NCI-H1092 (cell line): ENCODE measurements around the gene CCDC194.

Experiments
- DNase-seq: peaks from one replicate; lab custom pipeline; 2025; lab: John Stamatoyannopoulos, UW

The CCDC194 gene

DNA sequence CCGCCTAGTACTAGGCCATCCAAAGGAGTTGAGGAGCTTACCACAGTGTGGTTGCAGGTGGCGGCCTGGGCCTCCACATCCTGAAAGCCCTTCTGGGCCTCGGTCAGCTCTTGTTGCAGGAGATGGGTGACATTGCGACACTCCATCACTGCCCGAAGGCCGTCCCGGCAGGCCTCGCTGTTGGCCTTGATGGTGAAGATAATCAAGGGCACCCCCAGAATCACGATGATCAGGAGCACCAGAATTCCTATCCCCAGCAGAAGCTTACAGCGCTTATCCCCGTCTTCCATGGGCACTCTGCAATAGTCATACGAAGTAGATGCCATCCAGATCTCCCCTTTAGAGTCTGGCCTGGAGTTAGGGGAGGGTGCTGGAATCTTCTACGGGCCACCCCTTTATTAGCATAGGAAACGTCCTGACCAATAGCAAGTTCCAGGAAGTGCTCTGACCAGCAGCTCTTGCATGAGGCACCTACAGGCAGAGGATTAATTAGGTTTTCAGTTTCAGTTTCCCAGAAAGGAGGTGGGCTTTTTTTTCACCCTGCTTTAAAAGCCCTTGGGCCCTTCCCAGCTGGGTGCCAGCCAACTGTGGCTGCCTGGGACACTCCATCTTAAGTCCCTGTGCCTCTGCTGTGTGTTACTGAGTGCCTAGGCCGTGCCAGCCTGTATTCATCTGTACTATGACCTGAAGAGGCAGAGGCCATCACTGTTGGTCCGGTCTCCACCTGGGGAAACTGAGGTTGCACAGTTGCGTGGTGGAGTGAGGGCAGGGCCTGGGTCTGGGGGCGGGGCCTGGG, 11.5 kb upstream of the CCDC194 start, which contains the start of gene BST2:
BST2 (minus strand) TSS at position 381 of the 796 bp plus-strand sequence; CDS start at position 326, 55 bp downstream.
- DNase-seq: no peak

DNA sequence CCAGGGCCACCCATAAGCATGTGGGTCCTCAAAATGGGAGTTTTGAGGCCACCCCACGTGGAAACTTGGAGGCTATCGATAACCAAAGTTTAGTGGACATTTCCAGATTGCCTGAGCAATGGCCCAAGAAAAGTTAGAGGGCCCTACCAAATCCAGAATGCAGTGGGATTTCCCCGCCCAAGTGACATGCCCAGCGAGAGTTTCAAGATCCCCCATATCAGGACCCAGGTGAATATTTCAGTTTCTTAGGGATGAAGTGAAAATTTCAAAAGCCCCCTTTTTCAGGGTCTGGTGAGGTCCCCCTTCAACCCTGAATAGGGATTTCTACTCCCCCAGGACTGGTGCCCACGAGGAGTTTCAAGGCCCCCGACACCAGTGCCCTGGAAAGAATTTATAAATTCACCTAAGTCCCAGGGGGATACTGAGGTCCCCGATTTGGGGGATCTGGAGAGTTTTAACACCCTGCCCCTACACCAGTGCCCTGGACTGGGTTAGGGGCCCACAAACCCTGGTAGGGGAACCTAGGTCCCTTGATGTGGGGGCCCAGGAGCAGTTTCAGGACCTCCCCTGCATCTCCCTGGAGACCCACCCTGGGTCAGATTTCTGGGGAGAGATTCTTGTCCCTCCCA, 10.7 kb upstream of the CCDC194 start:
- DNase-seq: no peak

DNA sequence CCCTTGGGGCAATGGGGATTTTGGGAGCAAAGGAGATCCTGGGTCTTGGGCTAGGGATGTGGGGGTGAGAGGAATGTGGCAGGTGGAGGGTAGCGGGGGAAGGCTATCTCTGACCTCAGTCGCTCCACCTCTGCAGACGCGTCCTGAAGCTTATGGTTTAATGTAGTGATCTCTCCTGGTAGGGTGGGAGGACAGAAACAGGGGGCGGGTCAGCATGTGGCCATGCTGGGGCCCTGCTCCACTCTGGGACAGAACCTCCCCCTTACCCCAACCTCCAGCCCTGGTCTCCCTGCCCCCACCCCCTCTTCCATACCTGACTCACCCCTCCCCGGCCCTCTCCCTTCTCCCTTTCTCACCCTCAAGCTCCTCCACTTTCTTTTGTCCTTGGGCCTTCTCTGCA, 10.0 kb upstream of the CCDC194 start:
- DNase-seq: no peak

DNA sequence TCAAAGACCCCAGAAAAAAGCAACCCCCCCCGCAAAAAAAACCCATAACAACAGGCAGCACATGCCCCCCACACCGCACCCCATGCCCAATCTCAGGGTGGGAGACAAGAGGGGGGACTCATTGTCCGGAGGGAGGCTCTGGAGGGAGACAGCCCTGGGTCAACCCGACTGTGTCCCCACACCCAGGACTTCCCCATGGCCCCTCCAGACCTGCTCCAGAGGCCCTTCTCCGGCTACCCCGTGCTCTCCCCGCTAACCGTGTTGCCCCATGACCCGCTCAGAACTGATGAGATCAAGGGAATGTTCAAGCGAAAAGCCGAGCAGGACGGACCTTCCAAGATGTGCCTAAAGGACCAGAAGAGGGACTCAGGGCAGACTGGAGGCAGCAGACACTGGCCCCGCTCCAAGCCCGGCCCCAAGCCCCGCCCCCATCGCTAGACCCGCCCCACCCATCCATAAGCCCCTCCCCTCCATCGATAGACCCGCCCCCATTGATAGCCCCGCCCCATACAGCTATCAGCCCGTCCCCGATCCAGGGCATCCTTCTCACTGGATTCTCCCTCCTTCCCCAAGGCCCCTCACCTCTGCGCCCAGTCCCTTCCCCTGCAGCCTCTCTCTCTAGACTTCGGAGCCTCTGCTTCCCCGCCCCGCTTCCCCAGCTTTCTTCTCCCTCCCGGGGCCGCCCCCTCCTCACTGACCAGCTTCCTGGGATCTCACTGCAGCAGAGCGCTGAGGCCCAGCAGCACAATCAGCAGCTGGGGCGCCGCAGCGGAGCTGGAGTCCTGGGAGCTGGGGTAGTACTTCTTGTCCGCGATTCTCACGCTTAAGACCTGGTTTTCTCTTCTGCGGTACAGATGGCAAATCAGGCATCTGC, 9.2 kb upstream of the CCDC194 start:
- no peak for DNase-seq

DNA sequence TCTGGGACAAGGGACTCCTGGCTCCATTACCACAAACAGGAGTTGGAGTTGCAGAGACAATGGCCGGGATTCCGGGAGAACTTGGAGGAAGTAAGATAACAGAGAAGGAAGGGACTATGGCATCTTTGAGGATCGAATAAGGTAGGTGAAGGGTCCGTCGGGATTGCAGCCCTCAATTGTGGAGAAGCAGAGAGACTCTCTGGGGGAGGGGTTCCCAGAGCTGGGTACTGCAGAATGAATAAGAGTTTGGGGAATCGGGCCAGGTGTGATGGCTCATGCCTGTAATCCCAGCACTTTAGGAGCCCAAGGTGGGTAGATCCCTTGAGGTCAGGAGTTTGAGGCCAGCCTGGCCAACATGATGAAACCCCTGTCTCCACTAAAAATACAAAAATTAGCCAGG, 7.6 kb upstream of the CCDC194 start:
- DNase-seq: no peak

DNA sequence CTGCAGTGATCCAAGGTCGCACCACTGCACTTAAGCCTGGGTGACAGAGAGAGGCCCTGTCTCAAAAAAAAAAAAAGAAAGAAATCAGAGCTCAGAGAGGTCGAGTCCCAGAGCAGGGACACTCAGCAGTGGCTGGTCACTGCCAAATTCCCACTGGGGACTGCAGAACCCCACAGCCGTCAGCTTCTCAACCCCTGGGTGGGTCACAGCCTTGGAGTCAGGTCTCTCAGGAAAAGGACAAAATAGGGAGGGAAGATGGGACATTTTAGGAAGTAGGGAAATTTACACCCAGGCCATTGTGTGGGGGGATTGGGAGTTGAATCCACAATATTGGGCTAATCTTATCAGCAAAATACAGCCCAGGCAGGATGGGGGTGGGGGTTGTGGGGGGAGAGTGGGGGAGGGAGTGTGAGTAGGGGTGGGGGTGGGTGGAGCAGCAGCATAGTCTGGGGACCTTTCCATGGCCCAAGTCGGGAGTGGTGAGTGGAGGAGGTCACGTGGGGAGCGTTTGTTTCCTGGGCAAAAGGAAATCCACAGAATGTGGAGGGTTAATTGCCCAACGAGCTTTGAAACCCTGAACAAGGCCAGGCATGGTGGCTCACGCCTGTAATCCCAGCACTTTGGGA, 5.0 kb upstream of the CCDC194 start:
- no peak for DNase-seq

DNA sequence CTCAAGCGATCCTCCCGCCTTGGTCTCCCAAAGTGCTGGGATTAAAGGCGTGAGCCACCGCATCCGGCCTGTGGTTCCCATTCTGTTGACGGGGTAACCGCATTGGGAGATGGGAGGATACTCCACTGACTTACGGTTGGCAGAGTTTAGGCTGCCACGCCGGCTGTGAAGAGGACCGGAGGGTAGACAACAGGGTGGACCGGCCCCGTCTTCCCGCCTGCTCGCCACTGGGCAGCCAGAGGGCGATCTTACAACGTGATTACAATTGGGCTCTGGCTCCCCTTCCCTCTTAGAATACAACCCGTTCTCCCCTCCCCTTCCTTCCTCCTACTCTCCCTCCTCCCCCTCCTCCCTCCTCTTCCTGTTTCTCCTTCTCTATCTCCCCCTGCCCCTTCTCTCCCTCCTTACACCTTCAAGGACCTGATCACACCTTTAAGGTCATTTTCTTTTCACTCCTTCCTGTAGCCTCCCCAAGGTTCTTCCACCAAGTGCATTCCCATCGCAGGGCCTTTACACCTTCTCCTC, 957 bp upstream of the CCDC194 start:
- no peak for DNase-seq

DNA sequence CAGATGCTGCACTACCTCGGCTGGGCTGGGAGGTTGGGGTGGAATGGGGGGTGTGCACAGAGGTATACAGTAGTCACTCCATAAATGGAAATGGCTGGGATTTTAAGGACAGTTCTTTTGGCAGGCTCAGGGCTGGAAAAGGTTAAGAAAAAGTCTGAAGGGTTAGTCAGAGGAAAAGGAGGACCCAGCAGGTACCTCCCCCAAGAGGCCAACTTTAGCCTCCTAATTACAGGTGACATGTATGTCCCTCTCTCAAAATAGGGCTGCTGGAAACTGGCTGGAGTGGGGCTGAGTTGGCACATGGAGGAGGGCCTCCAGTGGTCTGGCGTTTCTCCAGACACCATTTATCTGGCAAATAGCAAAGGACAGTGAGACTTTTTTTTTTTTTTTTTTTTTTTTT, 994 bp downstream of the CCDC194 start:
- DNase-seq: no peak

DNA sequence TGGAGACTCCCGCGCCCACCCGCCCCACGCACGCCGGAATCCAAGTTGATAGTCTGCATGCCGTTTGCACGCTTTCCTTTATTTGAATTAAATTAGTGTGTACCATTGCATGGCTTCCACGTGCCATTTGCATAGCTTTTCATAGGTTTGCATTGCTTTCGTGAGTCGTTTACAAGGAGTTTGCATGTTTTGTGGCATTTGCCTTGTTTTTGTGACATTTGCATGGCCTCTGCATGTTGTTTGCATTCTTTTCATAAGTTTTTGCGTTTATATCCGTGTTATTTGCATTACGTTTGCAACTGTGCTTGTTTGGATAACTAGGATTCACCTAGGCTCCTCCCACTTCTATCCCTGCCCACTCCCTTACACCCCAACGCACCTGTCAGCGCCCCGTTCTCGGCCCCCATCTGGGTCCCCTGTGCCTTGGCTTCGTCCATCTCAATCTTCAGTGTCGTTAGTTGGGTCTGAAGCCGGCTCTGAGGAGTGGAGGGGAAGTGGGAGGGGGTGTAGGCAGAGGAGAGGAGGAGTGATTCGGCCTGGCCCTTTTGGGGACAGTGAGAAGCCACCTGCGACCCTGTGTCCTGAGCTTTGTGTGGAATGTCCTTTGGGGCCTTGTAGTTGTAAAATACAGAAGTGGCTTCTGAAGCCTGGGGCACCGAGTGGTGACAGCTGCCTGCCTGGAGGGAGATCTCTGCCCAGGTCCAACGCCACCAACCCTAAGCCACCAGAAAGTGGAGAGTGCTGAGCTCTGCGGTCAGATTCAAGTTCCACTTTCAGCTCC, 2.4 kb downstream of the CCDC194 start:
- no peak for DNase-seq

DNA sequence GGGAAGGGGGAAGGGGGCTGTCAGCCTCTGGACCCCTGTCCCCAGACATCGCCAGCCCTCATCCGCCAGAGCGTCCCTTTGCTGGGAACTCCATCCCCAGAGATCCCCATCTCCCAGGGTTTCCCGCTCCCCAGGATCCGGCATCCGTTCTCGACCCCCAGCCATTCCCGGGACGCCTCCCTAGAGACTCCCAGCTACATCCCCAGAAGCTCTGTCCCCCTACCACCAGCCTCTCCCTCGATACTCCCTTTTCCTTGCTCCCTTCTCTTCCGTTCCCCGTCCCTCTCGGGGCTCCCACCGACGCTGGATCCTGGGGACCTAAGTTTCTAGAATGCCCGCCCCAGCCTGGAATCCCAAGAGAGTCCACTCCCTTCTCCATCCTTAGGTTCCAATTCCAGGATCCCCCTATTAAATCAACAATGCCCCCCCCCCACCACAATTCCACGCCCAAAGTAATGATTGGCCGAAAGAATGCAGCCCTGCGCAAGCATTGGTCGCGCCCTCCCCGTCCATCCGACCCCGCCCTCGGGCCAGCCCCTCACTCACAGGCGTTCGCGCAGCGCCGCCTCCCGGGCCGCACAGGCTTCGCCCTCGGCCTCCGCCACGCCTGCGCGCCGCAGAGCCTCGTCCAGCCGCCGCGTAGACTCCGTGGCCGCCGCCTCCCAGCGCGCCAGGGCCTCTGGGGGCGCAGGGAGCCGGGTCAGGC, 3.2 kb downstream of the CCDC194 start:
- DNase-seq: peak; percentile 82

DNA sequence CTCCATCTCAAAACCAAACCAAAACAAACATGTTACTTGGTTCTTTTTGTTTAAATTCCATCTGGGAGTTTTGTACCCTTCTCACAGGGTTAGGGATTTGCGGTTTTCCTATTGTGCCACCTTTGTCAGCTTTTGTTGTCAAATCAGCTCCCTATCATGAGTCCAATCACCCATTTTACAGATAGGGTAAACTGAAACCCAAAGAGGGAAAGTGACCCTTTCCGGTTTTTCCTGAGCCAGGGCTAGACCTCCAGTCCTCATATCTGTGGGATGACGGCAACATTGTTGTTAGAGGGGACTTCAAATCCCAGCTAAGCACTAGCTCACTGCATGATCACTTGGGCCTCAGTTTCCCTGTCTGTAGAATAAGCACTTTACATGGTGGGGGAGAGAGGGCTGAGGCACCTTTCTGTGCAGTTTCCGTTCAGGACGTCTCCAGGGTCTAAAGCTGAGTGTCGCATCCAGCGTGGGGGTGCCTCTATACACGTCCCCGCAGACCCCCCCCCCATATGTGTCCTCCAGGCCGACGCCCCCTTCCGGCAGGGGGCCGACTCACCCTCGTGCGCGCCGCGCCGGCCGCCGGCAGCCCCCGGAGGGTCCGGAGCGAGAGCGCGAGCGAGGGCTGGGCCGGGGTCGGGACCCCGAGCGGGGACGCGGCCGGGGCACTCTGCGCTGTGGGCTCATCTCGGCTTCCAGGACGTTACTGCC, 3.9 kb downstream of the CCDC194 start:
- DNase-seq: no peak

DNA sequence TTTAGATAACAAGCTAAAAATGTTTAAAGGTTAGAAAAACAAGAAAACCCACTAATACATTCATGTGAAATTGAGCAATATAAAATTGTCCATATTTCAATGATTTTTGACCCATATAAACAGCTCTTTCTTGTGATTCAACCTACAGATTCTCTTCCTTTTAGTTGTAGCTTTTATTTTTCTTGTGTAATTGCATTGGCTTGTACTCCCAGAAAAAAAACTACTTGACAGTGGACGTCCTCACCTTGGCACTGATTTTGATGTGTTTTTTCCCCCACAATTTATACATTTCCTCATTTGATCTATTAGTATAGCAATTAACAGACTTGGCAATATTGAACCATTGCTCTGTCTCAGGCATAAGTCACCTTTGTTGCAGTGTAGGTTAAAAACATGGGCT, 4.7 kb downstream of the CCDC194 start:
- no peak for DNase-seq

DNA sequence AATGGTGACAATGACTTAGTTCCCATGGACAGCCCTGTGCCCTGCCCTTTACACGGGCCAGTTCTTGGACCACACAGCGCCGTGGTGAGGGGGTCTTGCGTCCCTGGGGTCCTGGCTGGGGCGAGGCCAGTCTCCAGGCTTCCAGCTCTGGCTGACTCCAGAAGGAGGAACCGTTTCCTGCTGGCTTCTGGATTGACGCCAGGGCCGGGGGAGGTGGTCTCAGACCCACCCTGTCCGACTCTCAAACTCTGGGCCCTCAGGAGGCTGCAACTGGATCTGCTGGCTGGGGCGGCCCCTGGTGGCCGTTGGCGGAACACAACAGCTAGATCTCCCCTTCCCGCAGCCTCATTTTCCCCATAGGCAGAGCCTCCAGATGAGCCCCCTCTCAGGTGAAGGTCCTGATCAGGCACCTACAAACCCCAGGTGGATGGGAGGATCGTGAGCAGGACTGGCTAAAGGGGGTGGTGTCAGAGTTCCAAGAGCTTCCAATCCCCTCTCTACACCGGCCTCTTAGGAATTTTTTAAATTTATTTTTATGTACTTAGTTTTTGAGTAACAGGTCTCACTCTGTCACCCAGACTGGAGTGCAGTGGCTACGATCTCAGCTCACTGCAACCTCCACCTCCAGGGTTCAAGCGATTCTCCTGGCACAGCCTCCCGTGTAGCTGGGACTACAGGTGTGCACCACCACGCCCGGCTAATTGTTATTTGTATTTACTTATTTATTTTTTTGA, 8.0 kb downstream of the CCDC194 start:
- peak; percentile 25 for DNase-seq

DNA sequence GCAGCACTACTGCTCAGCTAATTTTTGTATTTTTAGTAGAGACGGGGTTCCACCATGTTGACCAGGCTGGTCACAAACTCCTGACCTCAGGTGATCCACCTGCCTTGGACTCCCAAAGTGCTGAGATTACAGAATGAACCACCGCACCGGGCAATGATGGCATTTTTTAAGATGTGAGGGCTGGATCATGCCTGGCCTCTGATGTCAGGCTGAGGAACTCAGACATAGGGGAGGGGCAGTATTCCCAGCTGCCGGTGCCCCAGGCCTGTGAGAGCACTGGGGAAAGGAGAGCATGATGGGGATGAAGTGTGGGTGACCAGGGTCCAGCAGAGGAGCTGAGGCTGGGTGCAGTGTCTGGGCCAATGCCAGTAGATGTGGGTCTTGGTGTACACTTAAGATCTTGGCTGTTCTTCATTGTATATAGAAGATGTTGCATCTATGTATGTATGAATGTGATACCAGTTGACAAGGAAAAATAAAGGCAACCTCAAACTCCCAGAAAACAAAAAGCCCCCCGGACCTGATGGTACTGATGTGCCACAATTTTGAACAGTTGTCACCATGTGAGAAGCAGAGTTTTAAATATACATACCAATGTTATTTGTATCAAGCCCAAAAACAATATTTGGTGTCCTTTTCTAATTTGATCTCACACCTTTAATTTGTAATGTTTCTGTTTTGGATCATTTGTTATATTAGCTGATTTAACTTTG, 13.4 kb downstream of the CCDC194 start:
- no peak for DNase-seq

DNA sequence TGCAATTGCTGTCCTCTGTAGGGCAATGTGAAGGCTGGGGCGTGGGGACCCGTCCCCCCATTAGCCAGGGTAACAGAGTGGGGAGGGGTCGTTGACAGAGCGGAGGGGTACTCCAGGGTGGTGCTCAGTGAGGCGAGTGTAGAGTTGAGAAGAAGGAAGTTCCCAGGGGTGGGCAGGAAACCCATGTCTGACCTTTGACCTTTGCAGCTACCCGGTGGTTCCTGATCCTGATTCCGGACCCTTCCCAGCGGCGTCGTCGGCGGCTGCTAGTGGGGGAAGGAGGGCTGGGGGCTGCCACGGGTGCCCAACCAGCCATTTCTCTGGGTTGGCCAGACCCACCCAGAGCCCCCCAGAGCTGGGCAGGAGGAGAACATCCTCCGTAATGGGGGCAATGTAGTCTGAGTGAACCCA, 14.8 kb downstream of the CCDC194 start:
- DNase-seq: no peak

DNA sequence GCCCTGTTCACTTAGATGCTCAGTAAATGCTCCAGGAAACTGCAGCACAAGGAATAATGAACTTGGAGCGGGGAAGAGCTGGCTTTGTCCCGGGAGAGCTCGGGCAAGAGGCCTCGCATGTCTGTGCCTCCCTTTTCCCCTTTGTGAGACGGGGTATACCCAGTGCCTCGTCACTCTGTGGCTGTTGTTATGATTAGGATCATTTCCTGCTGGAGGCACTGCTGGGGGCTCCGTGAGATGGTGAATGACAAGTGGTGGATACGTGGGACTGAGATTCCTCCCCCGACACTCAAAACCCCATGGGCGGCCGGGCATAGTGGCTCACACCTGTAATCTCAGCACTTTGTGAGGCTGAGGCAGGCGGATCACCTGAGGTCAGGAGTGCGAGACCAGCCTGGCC, 15.7 kb downstream of the CCDC194 start:
- no peak for DNase-seq

DNA sequence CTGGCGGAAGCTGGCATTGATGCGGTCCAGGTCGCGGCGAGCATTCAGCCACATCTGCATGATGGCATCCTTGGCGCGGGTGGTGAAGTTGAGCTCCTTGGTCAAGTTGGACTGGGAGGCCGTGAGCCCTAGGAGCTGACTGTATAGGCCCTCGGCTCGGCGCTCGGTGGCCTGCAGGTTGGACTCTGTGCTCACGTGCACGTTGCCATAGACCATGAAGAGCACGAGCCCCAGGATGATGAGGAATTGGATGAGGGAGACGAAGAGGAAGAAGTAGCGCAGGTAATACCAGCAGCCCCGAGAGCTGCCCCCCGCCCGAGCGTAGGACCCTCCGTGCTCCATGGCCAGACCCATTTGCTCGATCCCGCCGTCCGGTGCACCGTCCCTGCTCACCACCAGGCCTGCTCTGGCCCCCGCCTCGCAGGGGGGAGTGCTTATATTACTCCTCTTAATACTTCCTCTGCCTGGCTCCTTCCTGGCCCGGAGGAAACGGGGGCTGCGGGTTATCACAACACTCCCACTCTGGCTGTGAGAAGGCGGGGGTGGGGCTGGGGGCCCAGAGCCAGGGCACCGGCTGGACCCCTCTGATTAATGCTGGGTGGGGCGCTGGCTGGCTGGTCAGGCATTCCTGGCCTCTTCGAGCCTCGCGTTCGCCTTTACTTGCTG, 16.9 kb downstream of the CCDC194 start, which contains the start of gene PLVAP:
PLVAP (minus strand) TSS at position 408 of the 666 bp plus-strand sequence; CDS start at position 354, 54 bp downstream.
- DNase-seq: no peak
